ENCODE measurements around the gene KRT1.

Gene KRT1

DNA sequence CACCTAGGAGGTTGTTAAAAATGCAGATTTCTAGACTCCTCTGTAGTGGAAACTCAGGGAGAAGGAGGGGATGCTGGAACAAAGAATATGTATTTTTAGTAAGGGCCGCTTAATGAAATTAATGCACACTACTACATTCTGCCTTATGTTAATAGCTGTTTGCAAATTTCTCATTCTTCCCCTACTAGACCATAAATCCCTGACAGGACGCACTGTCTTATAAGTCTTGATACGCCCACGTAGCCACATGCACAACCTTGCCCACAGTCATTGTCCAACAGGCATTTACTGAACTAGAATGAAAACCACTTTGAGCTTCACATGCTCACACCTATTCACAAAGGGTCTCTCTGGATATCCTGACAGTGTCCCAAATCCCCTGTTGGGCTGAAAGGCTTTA is 38.7 kb downstream of the KRT1 start:
- no peak for DNase-seq (ENCODE audit: low read depth in 2 of 3, low spot score in 2 of 3)

- no peak for DNase-seq (ENCODE audit: low read depth in 2 of 3, low spot score in 2 of 3)
Measured at GRCh38 chr12:52637299-52637698, 42.9 kb downstream of the KRT1 start.

DNA sequence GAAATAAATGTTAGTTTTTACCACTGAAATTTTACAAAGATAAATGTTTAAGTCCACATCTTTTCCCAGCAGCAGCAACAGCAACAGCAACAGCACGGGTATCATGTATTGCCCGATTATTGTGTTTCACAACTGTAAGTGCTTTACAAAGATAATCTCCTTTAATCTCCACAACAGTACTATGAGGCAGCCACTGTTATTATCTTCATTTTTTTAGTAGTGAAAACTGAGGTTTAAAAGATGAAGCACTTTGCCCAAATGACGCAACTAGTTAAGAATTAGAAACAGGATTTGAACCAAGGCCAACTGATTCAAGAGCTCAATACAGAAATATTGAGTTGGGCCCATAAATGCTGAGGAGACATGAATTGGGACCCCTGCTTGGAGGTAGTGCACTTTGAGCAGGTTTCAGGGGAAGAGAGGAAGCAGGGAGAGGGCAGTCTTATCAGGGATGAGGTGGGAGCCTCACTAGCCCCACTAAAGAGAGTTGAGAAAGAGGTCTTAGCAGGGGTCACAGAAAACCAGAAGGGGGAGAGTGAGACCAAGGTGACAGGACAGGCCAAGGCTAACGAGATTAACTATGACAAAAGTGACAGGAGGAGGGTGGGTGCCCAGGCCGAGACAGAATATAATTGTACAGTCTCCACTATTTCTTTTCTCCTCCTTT is 43.5 kb downstream of the KRT1 start:
- DNase-seq (ENCODE audit: low read depth in 2 of 3, low spot score in 2 of 3) = no peak

GRCh38 chr12:52636189-52636588 is 44.0 kb downstream of the KRT1 start:
- DNase-seq (ENCODE audit: low read depth in 2 of 3, low spot score in 2 of 3) = no peak

DNA sequence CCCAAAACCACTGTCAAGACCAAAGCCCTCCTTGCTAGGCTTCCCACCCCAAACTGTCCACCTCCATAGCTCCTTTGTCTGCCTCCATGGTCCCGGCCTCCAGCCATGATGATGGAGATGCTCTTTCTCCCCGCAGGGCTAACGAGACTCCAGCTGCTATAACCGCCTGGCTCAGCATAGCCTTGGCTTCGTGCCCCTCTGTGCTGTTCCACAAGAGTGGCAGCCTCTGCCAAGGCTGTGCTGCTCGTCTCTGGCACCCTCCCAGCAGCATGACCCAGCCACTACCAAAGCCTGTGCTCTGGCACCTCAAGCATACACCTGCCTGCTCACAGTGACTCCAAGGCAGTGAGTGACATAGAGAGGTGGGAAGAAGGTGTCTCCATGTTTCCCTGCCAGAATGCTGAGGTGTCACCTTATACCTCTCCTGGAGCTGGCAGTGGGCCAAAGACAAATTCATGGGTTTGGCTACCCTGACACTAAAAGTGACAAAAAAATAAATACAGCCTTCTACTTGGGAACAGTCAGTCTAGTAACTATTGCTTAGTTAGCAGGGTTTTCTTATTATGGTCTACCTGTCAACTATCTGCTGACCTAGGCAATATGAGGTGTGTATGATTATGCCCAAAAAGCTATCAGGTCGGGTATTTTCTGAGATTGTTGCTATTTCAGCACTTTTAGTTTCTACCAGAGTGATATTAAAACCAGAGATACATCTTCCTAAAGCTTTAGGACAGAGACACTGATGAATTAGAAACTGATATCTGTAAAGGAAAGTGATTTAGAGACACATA is 45.7 kb downstream of the KRT1 start:
- no peak for DNase-seq (ENCODE audit: low read depth in 2 of 3, low spot score in 2 of 3)

DNA sequence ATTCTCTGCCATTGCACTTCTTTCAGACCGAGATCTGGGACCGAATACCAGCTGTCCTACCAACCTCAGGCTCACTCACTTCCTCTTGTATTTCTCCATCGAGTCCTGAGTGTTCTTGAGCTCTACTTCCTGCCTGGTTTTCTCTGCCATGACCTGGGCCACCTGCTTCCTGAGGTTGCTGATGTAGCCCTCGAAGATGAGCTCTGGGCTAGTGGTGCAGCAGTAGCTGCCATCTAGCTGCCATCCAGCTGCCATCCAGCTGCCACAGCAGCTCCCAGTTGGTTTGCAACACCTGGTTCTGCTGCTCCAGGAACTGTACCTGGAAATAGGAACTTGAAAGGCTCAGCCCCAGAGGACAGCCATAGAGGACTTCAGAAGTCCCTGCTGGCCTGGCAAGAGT is 46.8 kb downstream of the KRT1 start:
- no peak for DNase-seq (ENCODE audit: low read depth in 2 of 3, low spot score in 2 of 3)

DNA sequence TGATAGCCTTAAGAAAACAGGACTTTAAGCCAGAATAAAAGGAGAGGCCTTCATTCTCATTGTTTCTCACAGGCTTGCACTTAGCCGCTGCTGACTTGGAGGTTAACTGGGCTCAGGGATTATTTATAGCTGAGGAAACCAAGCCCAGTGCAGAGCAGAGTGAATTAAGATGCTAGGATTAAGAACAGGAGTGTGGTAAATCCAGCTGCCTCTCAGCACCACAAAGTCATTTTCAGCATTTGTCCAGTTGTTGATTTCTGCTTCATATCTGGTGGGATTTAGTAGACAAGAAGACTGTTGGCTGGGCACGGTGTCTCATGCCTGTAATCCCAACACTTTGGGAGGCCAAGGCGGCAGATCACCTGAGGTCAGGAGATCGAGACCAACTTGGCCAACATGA is 47.6 kb downstream of the KRT1 start:
- DNase-seq (ENCODE audit: low read depth in 2 of 3, low spot score in 2 of 3) = no peak

DNA sequence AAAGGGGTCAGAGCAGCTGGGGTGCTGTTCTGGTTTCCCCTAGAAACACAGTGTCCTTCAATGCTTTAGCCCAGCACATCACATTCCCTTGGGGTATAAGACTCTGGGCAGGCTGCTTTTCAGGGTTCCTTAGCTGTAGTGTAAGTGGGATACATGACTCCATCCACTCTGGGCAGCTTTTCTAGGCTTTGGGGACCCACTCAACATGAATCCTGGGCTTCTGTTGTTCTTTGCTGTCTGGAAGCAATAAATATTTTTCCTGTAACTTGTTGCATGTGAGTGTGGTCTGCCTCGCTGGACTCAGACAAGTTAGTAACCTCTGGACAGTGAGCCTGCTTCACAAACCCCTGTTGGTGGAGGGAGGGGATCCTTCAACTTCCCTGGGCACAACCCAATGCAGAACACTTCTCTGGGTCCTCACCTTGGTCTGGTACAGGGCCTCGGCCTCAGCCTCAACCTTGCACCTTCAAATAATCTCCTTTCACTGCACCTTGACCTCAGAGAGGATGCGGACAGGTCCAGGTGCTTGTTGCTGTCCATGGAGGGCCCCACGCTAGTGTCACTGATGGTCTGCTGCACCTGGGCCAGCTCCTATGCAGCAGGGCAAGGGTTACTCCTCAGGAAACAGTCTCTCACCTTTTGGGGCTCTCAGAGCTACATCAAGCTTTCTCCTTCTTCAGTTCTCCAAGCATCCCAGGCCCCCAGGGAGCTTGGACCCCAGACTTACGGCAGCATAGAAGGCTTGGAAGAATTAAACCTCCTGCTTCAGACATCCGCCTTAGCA is 48.3 kb downstream of the KRT1 start:
- no peak for DNase-seq (ENCODE audit: low read depth in 2 of 3, low spot score in 2 of 3)

- no peak for DNase-seq (ENCODE audit: low read depth in 2 of 3, low spot score in 2 of 3)
Measured at GRCh38 chr12:52631264-52631663, 48.9 kb downstream of the KRT1 start.

- DNase-seq (ENCODE audit: low read depth in 2 of 3, low spot score in 2 of 3) = no peak
Measured at GRCh38 chr12:52630599-52631200, 49.5 kb downstream of the KRT1 start.

- no peak for DNase-seq (ENCODE audit: low read depth in 2 of 3, low spot score in 2 of 3)
Measured at GRCh38 chr12:52630008-52630500, 50.2 kb downstream of the KRT1 start.

GRCh38 chr12:52629281-52630007 is 50.8 kb downstream of the KRT1 start:
- DNase-seq (ENCODE audit: low read depth in 2 of 3, low spot score in 2 of 3) = no peak

DNA sequence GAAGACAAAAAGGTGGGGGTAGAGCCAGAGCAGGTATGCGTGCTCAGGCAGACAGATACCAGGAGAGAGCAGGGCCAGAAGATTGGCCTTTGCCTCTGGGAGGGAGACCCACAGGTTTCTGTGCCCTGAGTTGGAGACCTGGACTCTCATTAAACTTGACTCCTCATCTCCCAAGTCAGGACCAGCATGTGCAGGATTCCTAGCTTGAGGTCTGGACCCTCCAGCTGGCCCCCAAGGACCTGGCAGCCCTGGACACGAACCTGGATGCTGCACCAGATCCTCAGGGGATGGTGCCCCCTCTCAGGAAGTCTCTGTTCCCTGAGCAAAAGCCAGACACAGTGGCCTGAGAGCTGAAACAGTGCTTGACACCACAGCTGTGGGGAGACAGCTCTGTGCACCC is 51.4 kb downstream of the KRT1 start:
- DNase-seq (ENCODE audit: low read depth in 2 of 3, low spot score in 2 of 3) = no peak

DNA sequence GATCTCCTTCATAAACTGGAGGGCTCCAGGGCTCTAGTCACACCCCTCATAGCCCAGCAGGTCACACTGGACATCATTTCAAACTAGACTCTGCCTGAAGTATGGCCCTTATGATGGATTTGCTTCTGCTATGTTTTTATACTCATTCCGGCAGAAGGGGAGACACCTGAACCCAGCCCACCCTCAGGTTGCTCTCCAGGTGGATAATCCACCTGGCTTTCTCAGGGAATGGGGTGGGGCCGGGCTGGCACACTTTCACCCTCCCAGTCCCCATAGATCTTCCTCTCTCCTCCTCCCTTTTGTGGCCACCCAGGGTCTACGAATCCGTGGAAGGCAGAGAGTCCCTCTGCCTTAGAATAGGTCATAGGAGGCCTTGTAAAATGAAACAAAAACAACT is 52.1 kb downstream of the KRT1 start:
- no peak for DNase-seq (ENCODE audit: low read depth in 2 of 3, low spot score in 2 of 3)

DNA sequence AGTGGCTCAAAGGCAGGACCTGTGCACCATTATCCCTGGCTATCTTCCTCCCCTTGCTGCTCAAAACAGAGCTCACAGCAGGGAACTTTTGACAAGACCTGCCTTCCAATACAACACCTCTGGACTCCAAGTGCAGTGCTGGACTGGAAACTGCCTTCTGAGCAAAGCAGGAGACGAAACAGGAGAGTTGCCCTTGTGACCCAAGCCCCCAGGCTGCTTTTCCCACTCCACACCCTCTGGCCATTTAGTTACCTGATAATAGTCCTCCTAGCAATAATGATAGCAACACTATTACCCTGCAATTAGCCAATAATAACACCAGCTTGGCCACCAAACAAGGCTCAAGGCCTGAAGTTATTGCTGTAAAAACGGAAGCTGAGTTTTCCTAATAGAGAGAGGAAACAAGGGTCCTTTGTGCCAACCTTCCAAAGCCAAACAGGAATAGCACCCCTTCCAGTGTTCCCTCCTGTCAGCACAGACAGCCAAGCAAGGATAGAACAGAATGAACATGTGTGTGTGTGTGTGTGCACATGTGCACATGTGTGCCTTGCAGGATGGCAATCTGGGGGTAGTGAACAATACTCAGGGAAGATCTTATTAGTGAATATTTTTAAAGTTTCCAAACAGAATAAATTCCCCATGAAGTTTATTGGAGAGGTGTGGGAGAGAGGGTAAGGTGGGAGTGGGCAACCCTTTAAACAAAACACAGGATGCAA is 52.7 kb downstream of the KRT1 start:
- no peak for DNase-seq (ENCODE audit: low read depth in 2 of 3, low spot score in 2 of 3)

Measured in activated CD8-positive, alpha-beta memory T cell treated with anti-CD3 and anti-CD28 coated beads for 48 hours (primary cell).